Mucosa of descending colon (tissue), 3 donors: ENCODE measurements around the gene ADORA2B. TPM values are rescaled to one million over a fixed set of nuclear protein-coding genes. Genes with fewer than 3 reads are reported as not detected.
"Not testable (repeated sequence)": the region's sequence is repeated elsewhere in the genome, so short reads cannot be mapped to it uniquely, and the experiment has no call there.

ENCODE experiments used
- ATAC-seq: fragments of 200-7000 bp; cut with Tn5 transposase; one replicate; pipeline ENCODE4 v1.9.1; 2020; ENCODE audit warnings: mild to moderate bottlenecking, moderate library complexity
- DNase-seq, 3 donors: peaks; one replicate each; pipeline ENCODE4 v3.0.0-alpha.2; 2020
- H3K36me3 ChIP-seq: fragments of 200-600 bp; one replicate; pipeline ENCODE4 v1.8.0; 2021; ENCODE audit warnings: low read depth, mild to moderate bottlenecking
- H3K4me1 ChIP-seq: fragments of 200-600 bp; one replicate; pipeline ENCODE4 v1.8.0; 2021; ENCODE audit warnings: low read depth, mild to moderate bottlenecking
- H3K4me3 ChIP-seq: fragments of 200-600 bp; one replicate; pipeline ENCODE4 v1.8.0; 2021; ENCODE audit warnings: mild to moderate bottlenecking
- H3K9me3 ChIP-seq: fragments of 200-600 bp; one replicate; pipeline ENCODE4 v1.8.0; 2021; ENCODE audit warnings: mild to moderate bottlenecking
- intact Hi-C, 2 donors: fragments of 100-400 bp; cut with DNase I in 1 of 2; cut with micrococcal nuclease in 1 of 2; formaldehyde crosslinking; loops; one replicate each; pipeline versions ENCODE4 v1.11.0 to v1.11.1; 2022; cut with DNase I, micrococcal nuclease
- total RNA-seq, 3 donors: library from RNA; stranded (reverse); fragmentation: NEBNext Ultra II Directional in 2 of 3; extraction: Animal tissue kit (Norgen Biotek cat#: 25700) in 2 of 3; gene quantifications; one replicate each; pipeline versions ENCODE4 v1.2.1 to v1.2.4, GENCODE V29; 2021 to 2023
- TF ChIP-seq, protein P1 (sequence below): fragments of 200-600 bp; IDR thresholded peaks from one replicate; pipeline ENCODE4 v1.8.0; 2022; ENCODE audit warnings: antibody characterized with exemption, mild to moderate bottlenecking
- donor health status: DM: no; HTN: no; CAD: no; lungs with moderate emphysema.
- donor health status: DM: no; HTN: no; CAD: no.
- donor health status: DM: no; HTN: yes; CAD: no.

ADORA2B gene
- total RNA-seq, 3 donors from 2014 or later: 11.9 to 32.9 (median 24.4) TPM

DNA sequence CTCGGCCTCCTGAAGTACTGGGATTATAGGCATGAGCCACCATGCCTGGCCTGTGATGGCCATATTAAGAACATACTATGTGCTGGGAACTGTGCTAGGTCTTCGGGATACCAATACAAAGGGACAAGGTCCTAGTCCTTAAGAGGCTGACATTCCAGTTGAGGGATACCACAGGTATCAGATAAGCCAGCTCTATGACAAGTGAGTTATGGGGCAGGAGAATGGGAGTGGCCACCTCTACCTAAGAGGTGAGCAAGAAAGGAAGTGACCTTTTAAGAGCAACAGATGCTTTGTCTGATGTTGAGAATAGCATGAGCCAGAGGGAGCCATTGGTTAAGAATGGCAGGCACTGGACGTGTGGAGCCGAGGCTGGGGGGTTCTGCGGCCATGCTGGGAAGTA, 27.0 kb downstream of the ADORA2B start:
- TF ChIP-seq, protein P1, sequence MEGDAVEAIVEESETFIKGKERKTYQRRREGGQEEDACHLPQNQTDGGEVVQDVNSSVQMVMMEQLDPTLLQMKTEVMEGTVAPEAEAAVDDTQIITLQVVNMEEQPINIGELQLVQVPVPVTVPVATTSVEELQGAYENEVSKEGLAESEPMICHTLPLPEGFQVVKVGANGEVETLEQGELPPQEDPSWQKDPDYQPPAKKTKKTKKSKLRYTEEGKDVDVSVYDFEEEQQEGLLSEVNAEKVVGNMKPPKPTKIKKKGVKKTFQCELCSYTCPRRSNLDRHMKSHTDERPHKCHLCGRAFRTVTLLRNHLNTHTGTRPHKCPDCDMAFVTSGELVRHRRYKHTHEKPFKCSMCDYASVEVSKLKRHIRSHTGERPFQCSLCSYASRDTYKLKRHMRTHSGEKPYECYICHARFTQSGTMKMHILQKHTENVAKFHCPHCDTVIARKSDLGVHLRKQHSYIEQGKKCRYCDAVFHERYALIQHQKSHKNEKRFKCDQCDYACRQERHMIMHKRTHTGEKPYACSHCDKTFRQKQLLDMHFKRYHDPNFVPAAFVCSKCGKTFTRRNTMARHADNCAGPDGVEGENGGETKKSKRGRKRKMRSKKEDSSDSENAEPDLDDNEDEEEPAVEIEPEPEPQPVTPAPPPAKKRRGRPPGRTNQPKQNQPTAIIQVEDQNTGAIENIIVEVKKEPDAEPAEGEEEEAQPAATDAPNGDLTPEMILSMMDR: no peak
- no peaks in the 10 kb centered on the region for H3K36me3 ChIP-seq
- DNase-seq (no peak), ATAC-seq (peak; percentile 13)
- peaks cover 6% of the 10 kb centered on the region for H3K4me1 ChIP-seq
- no peak overlapping the region for H3K4me3 ChIP-seq
- no peaks in the 10 kb centered on the region for H3K9me3 ChIP-seq
- intact Hi-C loops: no loop called here

GRCh38 chr17:15972497-15972951, 27.6 kb downstream of the ADORA2B start:
- Histone ChIP-seq H3K4me1 (no peaks in the 10 kb centered on the region), H3K4me3 (no peak overlapping the region), H3K9me3 (no peaks in the 10 kb centered on the region), H3K36me3 (no peaks in the 10 kb centered on the region)
- TF ChIP-seq, protein P1: no peak
- ATAC-seq (peak; percentile 36), DNase-seq (no peak)
- intact Hi-C loops: no loop called here

DNA sequence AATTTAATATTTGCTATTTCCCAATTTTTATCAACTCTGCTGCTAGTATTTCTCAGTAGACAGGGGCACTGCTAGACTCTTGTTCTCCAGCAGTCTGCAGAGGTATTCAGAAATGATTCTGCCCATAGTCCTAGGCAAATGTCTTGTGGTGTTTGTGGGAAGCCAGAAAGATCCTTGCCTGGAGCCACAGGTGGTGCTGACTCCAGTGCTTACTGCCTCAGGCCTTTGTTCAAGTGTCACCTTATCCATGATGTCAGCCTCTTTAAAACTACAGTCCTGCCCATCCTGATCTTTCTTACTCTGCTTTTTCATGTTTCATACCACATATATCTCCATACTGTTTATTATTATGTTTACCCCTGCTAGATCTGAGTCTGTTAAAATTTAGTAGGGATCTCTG, 28.1 kb downstream of the ADORA2B start:
- Histone ChIP-seq H3K9me3 (no peaks in the 10 kb centered on the region), H3K4me1 (no peaks in the 10 kb centered on the region), H3K4me3 (no peak overlapping the region), H3K36me3 (no peaks in the 10 kb centered on the region)
- ATAC-seq (no peak), DNase-seq (no peak)
- TF ChIP-seq, protein P1: no peak
- intact Hi-C loops: no loop called here

DNA sequence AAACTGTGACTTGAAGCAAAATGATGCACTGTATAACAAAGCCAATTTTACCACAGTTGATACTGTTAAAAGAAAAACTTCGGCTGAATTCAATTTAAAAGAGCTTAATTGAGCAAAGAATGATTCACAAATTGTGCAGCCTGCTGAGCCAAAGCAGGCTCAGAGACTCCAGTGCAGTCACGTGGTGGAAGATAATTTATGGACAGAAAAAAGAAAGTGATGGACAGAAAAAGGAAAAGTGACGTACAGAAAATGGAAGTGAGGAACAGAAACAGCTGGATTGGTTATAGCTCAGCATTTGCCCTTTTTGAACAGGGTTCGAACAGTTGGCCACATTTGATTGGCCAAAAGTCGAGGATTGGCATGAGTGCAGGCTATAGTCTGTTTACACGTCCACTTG, 28.9 kb downstream of the ADORA2B start:
- TF ChIP-seq, protein P1: no peak
- DNase-seq: no peak
- H3K4me3 ChIP-seq: no peak overlapping the region
- no peaks in the 10 kb centered on the region for H3K9me3 ChIP-seq
- no peaks in the 10 kb centered on the region for H3K36me3 ChIP-seq
- ATAC-seq: no peak
- intact Hi-C loops: no loop called here
- H3K4me1 ChIP-seq: no peaks in the 10 kb centered on the region

GRCh38 chr17:15977894-15978293, 33.0 kb downstream of the ADORA2B start:
- DNase-seq (no peak), ATAC-seq (no peak)
- peaks cover 17% of the 10 kb centered on the region for H3K4me1 ChIP-seq
- intact Hi-C loops: no loop called here
- H3K4me3 ChIP-seq: no peak overlapping the region
- no peaks in the 10 kb centered on the region for H3K9me3 ChIP-seq
- TF ChIP-seq, protein P1: no peak
- no peaks in the 10 kb centered on the region for H3K36me3 ChIP-seq

GRCh38 chr17:15978606-15979005, 33.7 kb downstream of the ADORA2B start:
- Histone ChIP-seq H3K4me3 (no peak overlapping the region), H3K4me1 (peaks cover 17% of the 10 kb centered on the region), H3K9me3 (no peaks in the 10 kb centered on the region), H3K36me3 (no peaks in the 10 kb centered on the region)
- TF ChIP-seq, protein P1: no peak
- ATAC-seq (no peak), DNase-seq (no peak)
- intact Hi-C loops: no loop called here

- H3K36me3 ChIP-seq, H3K9me3 ChIP-seq, intact Hi-C loops, DNase-seq, H3K4me3 ChIP-seq, ATAC-seq: not testable (repeated sequence)
- peaks cover 17% of the 10 kb centered on the region for H3K4me1 ChIP-seq
Measured at GRCh38 chr17:15979013-15979412, 34.1 kb downstream of the ADORA2B start.
